GM12891 (cell line): ENCODE data around the gene FBN2.

Source experiments
- POLR2A ChIP-seq: IDR thresholded peaks from 2 replicates; pipeline ENCODE4 v1.6.1; 2011; ENCODE audit warnings: low read depth, low read length, control low read depth
- POLR2AphosphoS5 ChIP-seq: IDR thresholded peaks from 2 replicates; pipeline ENCODE4 v1.6.1; 2011; ENCODE audit warnings: low read depth, low read length, control low read depth
- TAF1 ChIP-seq: IDR thresholded peaks from 2 replicates; pipeline ENCODE4 v1.6.1; 2011; ENCODE audit warnings: low read depth, low read length, control low read depth

DNA sequence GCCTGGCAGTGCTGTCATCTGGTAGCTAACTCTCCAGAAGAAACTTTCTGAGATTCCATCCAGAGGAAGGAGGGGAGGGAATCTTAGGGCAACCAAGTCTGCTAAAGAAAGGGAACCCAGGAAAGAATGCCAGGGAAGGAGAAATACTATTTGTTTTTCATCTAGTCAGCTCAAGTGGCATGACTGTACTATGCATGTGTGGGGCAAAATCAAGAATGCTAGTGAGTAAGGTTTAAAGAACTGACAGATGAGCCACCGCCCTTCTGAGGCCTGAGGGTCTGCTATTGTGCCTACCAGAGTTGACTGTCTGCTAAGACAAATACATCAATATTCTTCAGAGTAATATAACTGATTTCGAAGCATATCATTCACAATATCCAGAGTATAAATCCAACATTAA, 250.3 kb downstream of the FBN2 start:
- no peak for TF ChIP-seq POLR2AphosphoS5
- no peak for TF ChIP-seq TAF1
- no peak for TF ChIP-seq POLR2A
